Large intestine (tissue), 3 donors: Measurements from ENCODE around the gene IQSEC1. TPM values are rescaled to one million over a fixed set of nuclear protein-coding genes. Genes with fewer than 3 reads are reported as not detected.

Source experiments
- DNase-seq, 2 donors: peaks; one replicate each; pipeline versions ENCODE4 v3.0.0 to v3.0.0-alpha.2; 2013
- H3K27ac ChIP-seq: one replicate; pipeline ENCODE4 v1.5.1; 2013; ENCODE audit warnings: low read length
- H3K27me3 ChIP-seq: 2 replicates; pipeline ENCODE4 v1.6.1; 2013; ENCODE audit warnings: low read length; ENCODE audit not compliant: control insufficient read depth, insufficient read depth
- H3K36me3 ChIP-seq: 2 replicates; pipeline ENCODE4 v1.6.1; 2013; ENCODE audit warnings: low read length; ENCODE audit not compliant: control insufficient read depth, insufficient read depth
- H3K4me1 ChIP-seq: one replicate; pipeline ENCODE4 v1.6.1; 2013; ENCODE audit warnings: low read length; ENCODE audit not compliant: control insufficient read depth, insufficient read depth
- H3K4me3 ChIP-seq: one replicate; pipeline ENCODE4 v1.5.1; 2013; ENCODE audit warnings: low read length
- H3K9me3 ChIP-seq: one replicate; pipeline ENCODE4 v1.6.1; 2013; ENCODE audit warnings: mild to moderate bottlenecking, low read depth, low read length, moderate library complexity; ENCODE audit not compliant: control insufficient read depth
- WGBS: methylation state at CpG from one replicate; pipeline ENCODE4 v1.1.5; 2013; ENCODE audit warnings: low lambda C conversion rate; ENCODE audit not compliant: insufficient coverage; 5-methylcytosine and 5-hydroxymethylcytosine counted together
- polyA plus RNA-seq: library from polyadenylated mRNA; unstranded; fragments of 120-200 nt; gene quantifications from one replicate; pipeline ENCODE4 v1.2.1, GENCODE V29; 2013

IQSEC1 gene
- polyA plus RNA-seq, 1 donor, result 24.3 TPM

GRCh38 chr3:12909710-12910109, 163.5 kb downstream of the IQSEC1 start:
- WGBS, result no CpG with 5 or more reads among the region's 7 CpGs
- DNase-seq, result no peak
- no peak overlapping the region for H3K4me3 ChIP-seq
- H3K27ac ChIP-seq, result no peak overlapping the region
- H3K9me3 ChIP-seq, result no peaks in the 10 kb centered on the region
- H3K27me3 ChIP-seq, result no peaks in the 10 kb centered on the region
- no peaks in the 10 kb centered on the region for H3K4me1 ChIP-seq
- H3K36me3 ChIP-seq, result peaks cover 92% of the 10 kb centered on the region

GRCh38 chr3:12908859-12909258, 164.4 kb downstream of the IQSEC1 start:
- Histone ChIP-seq H3K4me3 (no peak overlapping the region), H3K36me3 (peaks cover 94% of the 10 kb centered on the region), H3K4me1 (no peaks in the 10 kb centered on the region), H3K27me3 (no peaks in the 10 kb centered on the region), H3K27ac (no peak overlapping the region), H3K9me3 (no peaks in the 10 kb centered on the region)
- WGBS, result no CpG with 5 or more reads among the region's 7 CpGs
- DNase-seq, result no peak

DNA sequence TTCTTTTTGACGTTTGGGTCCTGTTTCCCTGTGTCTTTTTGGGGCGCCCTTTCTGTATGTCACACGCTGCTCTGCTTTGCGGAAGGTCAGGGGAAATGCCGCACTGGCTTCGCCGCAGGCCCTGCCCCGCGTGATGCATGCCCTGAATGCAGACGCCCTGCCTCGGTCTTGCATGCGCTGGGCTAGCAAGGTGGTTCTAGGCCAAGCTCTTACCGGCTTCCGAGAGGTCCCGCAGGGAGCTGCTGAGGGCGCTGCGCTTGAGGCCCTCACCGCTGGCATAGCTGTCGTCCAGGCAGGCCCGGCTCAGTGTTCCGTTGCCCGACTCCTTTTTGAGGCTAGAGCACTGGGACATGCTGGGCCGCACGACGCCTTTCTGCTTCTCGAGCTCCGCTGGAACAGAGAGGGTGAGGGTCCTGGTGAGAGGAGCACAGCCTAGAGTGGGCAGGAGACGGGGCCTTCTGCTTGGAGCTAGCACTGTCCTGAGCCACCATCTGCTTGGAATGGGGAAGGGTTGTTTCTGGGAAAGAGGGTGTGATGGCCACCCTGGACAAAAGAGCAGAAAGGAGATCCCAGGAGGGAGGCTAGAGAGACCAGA, 165.0 kb downstream of the IQSEC1 start:
- Histone ChIP-seq H3K27ac (no peak overlapping the region), H3K36me3 (peaks cover 92% of the 10 kb centered on the region)
- no CpG with 5 or more reads among the region's 28 CpGs for WGBS

GRCh38 chr3:12907729-12908128, 165.5 kb downstream of the IQSEC1 start:
- H3K4me3 ChIP-seq, result no peak overlapping the region
- no peaks in the 10 kb centered on the region for H3K4me1 ChIP-seq
- H3K27ac ChIP-seq, result no peak overlapping the region
- WGBS, result no CpG with 5 or more reads among the region's 18 CpGs
- H3K9me3 ChIP-seq, result no peaks in the 10 kb centered on the region
- no peak for DNase-seq
- no peaks in the 10 kb centered on the region for H3K27me3 ChIP-seq
- H3K36me3 ChIP-seq, result peaks cover 91% of the 10 kb centered on the region

More for the DNA sequence above, 165.0 kb downstream of the IQSEC1 start:
- no peak overlapping the region for H3K4me3 ChIP-seq
- H3K9me3 ChIP-seq, result no peaks in the 10 kb centered on the region
- H3K4me1 ChIP-seq, result no peaks in the 10 kb centered on the region
- no peaks in the 10 kb centered on the region for H3K27me3 ChIP-seq
- no peak for DNase-seq

DNA sequence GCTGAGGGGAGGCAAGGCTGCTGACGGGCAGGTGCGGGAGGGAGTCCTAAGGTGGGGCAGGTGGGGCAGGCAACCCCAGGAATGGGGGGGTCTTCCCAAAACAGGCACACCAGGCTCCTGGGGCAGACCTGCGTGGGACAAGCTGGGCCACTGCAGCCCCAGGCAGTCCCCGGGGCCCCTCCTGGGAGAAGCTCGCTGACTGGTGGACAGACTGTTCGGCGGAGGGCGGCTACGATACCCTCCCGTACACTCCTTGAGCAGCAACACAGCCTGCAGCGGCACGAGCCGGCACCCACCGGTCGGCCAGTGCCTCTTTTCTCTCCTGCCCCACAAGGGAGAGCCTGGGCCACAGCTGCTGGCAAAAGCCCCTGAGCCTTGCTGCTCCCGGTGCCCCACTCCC, 165.9 kb downstream of the IQSEC1 start:
- WGBS, result no CpG with 5 or more reads among the region's 16 CpGs
- Histone ChIP-seq H3K9me3 (no peaks in the 10 kb centered on the region), H3K4me3 (no peak overlapping the region), H3K27ac (no peak overlapping the region), H3K27me3 (no peaks in the 10 kb centered on the region), H3K36me3 (peaks cover 90% of the 10 kb centered on the region), H3K4me1 (no peaks in the 10 kb centered on the region)
- no peak for DNase-seq

DNA sequence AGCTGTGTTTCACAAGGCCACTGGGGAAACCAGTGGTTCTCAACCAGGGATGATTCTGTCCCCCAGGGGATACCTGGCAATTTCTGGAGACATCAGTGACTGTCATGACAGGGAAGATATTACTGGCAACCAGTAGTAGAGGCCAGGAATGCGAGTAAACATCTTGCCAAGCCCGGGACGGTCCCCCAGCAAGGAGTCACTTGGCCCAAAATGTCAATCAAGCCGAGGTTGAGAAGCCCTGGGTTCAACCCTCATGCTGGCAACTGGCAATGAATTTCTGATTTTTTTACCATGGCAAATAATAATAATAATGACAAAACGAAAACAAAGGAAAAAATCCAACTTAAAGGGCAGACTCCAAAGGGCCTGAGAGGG, 166.3 kb downstream of the IQSEC1 start:
- DNase-seq, result no peak
- Histone ChIP-seq H3K4me3 (no peak overlapping the region), H3K4me1 (no peaks in the 10 kb centered on the region), H3K9me3 (no peaks in the 10 kb centered on the region), H3K36me3 (peaks cover 87% of the 10 kb centered on the region), H3K27ac (no peak overlapping the region), H3K27me3 (no peaks in the 10 kb centered on the region)
- 72% methylated on average over 2 of the region's 5 CpGs for WGBS

DNA sequence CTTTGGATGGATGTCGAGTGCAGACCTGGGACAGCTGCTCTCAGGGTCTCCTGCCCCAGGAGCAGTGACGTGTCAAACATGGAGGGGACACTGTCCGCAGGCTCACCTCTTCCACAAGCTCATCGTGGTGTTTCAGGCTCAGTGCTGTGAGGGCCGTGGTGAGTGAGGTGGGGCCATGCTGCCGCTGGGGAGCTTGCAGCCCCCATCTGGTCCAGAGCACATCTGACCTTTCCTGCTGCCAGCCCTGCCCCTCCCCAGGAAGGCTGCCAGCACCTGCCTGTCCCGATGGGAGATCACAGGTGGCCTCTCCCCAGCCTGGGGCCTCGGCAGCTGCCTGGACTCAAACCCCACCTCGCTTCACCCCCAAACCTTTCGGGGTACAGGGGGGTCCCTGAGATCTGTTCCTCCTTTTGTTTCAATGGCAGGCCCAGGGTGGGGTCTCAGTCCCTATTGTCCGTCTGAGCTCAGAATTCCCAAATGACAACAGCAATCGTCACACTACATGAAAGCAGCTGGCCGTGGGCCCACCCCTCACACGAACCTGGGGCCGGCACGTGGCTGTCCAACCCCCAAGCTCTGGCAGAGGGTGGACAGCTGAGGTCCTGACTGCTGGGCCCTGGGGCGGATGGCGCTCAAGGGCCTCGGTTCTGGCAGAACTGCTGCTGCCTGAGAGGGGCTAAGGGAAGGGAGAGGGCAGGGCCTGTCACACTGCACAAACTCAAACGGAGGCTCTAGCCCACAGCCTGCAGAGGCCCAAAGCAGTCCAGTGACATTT, 166.9 kb downstream of the IQSEC1 start:
- no peak overlapping the region for H3K27ac ChIP-seq
- no CpG with 5 or more reads among the region's 20 CpGs for WGBS
- peaks cover 87% of the 10 kb centered on the region for H3K36me3 ChIP-seq

GRCh38 chr3:12905316-12906071, 167.7 kb downstream of the IQSEC1 start:
- H3K4me1 ChIP-seq, result no peaks in the 10 kb centered on the region
- no peaks in the 10 kb centered on the region for H3K27me3 ChIP-seq
- no CpG with 5 or more reads among the region's 21 CpGs for WGBS
- no peak for DNase-seq
- H3K36me3 ChIP-seq, result peaks cover 87% of the 10 kb centered on the region
- H3K4me3 ChIP-seq, result no peak overlapping the region
- no peak overlapping the region for H3K27ac ChIP-seq
- no peaks in the 10 kb centered on the region for H3K9me3 ChIP-seq

More for the DNA sequence above, 166.9 kb downstream of the IQSEC1 start:
- no peaks in the 10 kb centered on the region for H3K27me3 ChIP-seq
- H3K4me3 ChIP-seq, result no peak overlapping the region
- no peaks in the 10 kb centered on the region for H3K4me1 ChIP-seq
- no peaks in the 10 kb centered on the region for H3K9me3 ChIP-seq
- no peak for DNase-seq

GRCh38 chr3:12904951-12905315, 168.3 kb downstream of the IQSEC1 start:
- Histone ChIP-seq H3K27me3 (no peaks in the 10 kb centered on the region), H3K4me3 (no peak overlapping the region), H3K36me3 (peaks cover 85% of the 10 kb centered on the region), H3K4me1 (no peaks in the 10 kb centered on the region), H3K9me3 (no peaks in the 10 kb centered on the region), H3K27ac (no peak overlapping the region)
- WGBS, result no CpG with 5 or more reads among the region's 7 CpGs
- no peak for DNase-seq

DNA sequence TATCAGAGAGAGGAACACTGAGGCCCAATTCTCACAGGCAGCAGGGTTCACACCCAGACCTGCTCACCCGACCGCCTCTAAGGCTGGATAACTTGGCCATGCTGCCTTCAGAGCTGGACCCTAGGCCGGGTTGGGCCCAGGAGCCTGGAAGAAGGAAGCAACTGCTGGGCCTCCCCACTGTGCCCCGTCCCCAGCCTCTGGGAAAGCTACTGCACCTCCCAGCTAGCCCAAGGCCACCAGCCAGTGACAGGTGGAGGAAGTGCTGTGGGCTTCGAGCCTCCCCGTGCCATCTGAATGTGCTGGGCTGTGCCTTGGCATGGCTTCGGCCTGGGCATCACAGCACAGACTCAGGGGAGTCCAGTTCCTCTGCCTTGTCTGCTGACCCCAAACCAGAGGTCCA, 169.3 kb downstream of the IQSEC1 start:
- WGBS, result no CpG with 5 or more reads among the region's 7 CpGs

More for the DNA sequence above, 169.3 kb downstream of the IQSEC1 start:
- no peaks in the 10 kb centered on the region for H3K27me3 ChIP-seq
- no peaks in the 10 kb centered on the region for H3K4me1 ChIP-seq
- no peaks in the 10 kb centered on the region for H3K9me3 ChIP-seq
- no peak for DNase-seq
- H3K4me3 ChIP-seq, result no peak overlapping the region
- H3K36me3 ChIP-seq, result peaks cover 84% of the 10 kb centered on the region
- H3K27ac ChIP-seq, result no peak overlapping the region
